HEK293 (cell line): Measurements from ENCODE around the gene FAM32A.
"Not testable (repeated sequence)": the region's sequence is repeated elsewhere in the genome, so short reads cannot be mapped to it uniquely, and the experiment has no call there.

ENCODE experiments used
- CTCF ChIA-PET: fragments of 350-600 bp; formaldehyde crosslinking; extraction: SDS; loops from one replicate; lab custom pipeline; 2021; ENCODE audit warnings: antibody characterized with exemption; lab: Yijun Ruan, JAX
- POLR2A ChIA-PET: fragments of 300-600 bp; formaldehyde crosslinking; extraction: SDS; loops from one replicate; lab custom pipeline; 2020; ENCODE audit warnings: antibody characterized with exemption, inconsistent platforms; lab: Yijun Ruan, JAX
- H3K27ac ChIP-seq: fragments of 200-500 bp; sonication (Bioruptor generic); 2 replicates; pipeline ENCODE4 v1.5.1; 2014; ENCODE audit warnings: low read depth, low read length, control low read depth, inconsistent platforms; ENCODE audit errors: extremely low read depth
- H3K36me3 ChIP-seq, 2 experiments: fragments of 200-500 bp in 1 of 2; sonication (Bioruptor generic) in 1 of 2; 1 replicate in 1 of 2; 2 replicates in 1 of 2; pipeline ENCODE4 v1.5.1; 2014 to 2017; ENCODE audit warnings: inconsistent platforms in 2 of 2, low read length in 2 of 2; ENCODE audit not compliant: control insufficient read depth in 2 of 2, insufficient read depth in 1 of 2
- H3K4me1 ChIP-seq: fragments of 200-500 bp; sonication (Bioruptor generic); 2 replicates; pipeline ENCODE4 v1.5.1; 2014; ENCODE audit warnings: mild to moderate bottlenecking, low read length, inconsistent platforms; ENCODE audit not compliant: control insufficient read depth, insufficient read depth
- H3K4me3 ChIP-seq: 2 replicates; pipeline ENCODE4 v1.5.1; 2011; ENCODE audit warnings: low read depth, mild to moderate bottlenecking, control low read depth, low read length, moderate library complexity
- H3K9me3 ChIP-seq: fragments of 200-500 bp; sonication (Bioruptor generic); 2 replicates; pipeline ENCODE4 v1.5.1; 2014; ENCODE audit warnings: low read depth, low read length, inconsistent platforms; ENCODE audit not compliant: control insufficient read depth, insufficient read depth
- KLF10 ChIP-seq: fragments of 450-650 bp; IDR thresholded peaks from 2 replicates; pipeline ENCODE4 v1.5.1; 2018; ENCODE audit warnings: missing biosample characterization, mild to moderate bottlenecking, missing genetic modification characterization
- PRDM1 ChIP-seq: fragments of 450-650 bp; formaldehyde crosslinking; IDR thresholded peaks from 2 replicates; pipeline ENCODE4; 2016; ENCODE audit warnings: missing biosample characterization, missing genetic modification characterization
- SCRT1 ChIP-seq: fragments of 450-650 bp; formaldehyde crosslinking; IDR thresholded peaks from 2 replicates; pipeline ENCODE4 v1.5.1; 2016; ENCODE audit warnings: missing biosample characterization, missing genetic modification characterization, borderline replicate concordance
- ZBTB20 ChIP-seq: fragments of 450-650 bp; formaldehyde crosslinking; IDR thresholded peaks from 2 replicates; pipeline ENCODE4 v1.5.1; 2016; ENCODE audit warnings: missing biosample characterization, missing genetic modification characterization
- ZBTB21 ChIP-seq: fragments of 450-650 bp; formaldehyde crosslinking; IDR thresholded peaks from 2 replicates; pipeline ENCODE4 v1.5.1; 2017; ENCODE audit warnings: missing biosample characterization, missing genetic modification characterization
- ZNF175 ChIP-seq: fragments of 450-650 bp; formaldehyde crosslinking; IDR thresholded peaks from 2 replicates; pipeline ENCODE4 v1.5.1; 2016; ENCODE audit warnings: missing biosample characterization, missing genetic modification characterization
- ZNF19 ChIP-seq: fragments of 450-650 bp; formaldehyde crosslinking; IDR thresholded peaks from 2 replicates; pipeline ENCODE4; 2016; ENCODE audit warnings: missing biosample characterization, missing genetic modification characterization, low read depth
- ZNF2 ChIP-seq: fragments of 450-650 bp; formaldehyde crosslinking; IDR thresholded peaks from 2 replicates; pipeline ENCODE4 v1.5.1; 2016; ENCODE audit warnings: missing biosample characterization, missing genetic modification characterization
- ZNF335 ChIP-seq: fragments of 450-650 bp; formaldehyde crosslinking; conservative IDR thresholded peaks from 2 replicates; pipeline ENCODE4 v1.5.1; 2016; ENCODE audit warnings: missing biosample characterization, missing genetic modification characterization
- ZNF394 ChIP-seq: fragments of 450-650 bp; formaldehyde crosslinking; IDR thresholded peaks from 2 replicates; pipeline ENCODE4 v1.5.1; 2016; ENCODE audit warnings: missing biosample characterization, missing genetic modification characterization, mild to moderate bottlenecking, moderate library complexity, borderline replicate concordance
- ZNF529 ChIP-seq: fragments of 450-650 bp; formaldehyde crosslinking; IDR thresholded peaks from 2 replicates; pipeline ENCODE4 v1.5.1; 2017; ENCODE audit warnings: missing genetic modification characterization, missing biosample characterization; ENCODE audit not compliant: insufficient replicate concordance
- ZNF549 ChIP-seq: fragments of 450-650 bp; IDR thresholded peaks from 2 replicates; pipeline ENCODE4 v1.5.1; 2018; ENCODE audit warnings: missing biosample characterization, missing genetic modification characterization, mild to moderate bottlenecking, inconsistent platforms, moderate library complexity
- ZNF571 ChIP-seq: fragments of 450-650 bp; formaldehyde crosslinking; IDR thresholded peaks from 2 replicates; pipeline ENCODE4 v1.5.0; 2017; ENCODE audit warnings: missing biosample characterization, missing genetic modification characterization
- ZNF610 ChIP-seq: fragments of 450-650 bp; formaldehyde crosslinking; IDR thresholded peaks from 2 replicates; pipeline ENCODE4 v1.5.1; 2016; ENCODE audit warnings: missing biosample characterization, missing genetic modification characterization, borderline replicate concordance
- ZNF623 ChIP-seq: fragments of 450-650 bp; formaldehyde crosslinking; IDR thresholded peaks from 2 replicates; pipeline ENCODE4 v1.5.1; 2016; ENCODE audit warnings: missing biosample characterization, missing genetic modification characterization
- ZNF747 ChIP-seq: fragments of 450-650 bp; formaldehyde crosslinking; IDR thresholded peaks from 2 replicates; pipeline ENCODE4 v1.5.1; 2016; ENCODE audit warnings: missing biosample characterization, missing genetic modification characterization
- TF ChIP-seq, protein P1 (sequence below): fragments of 450-650 bp; formaldehyde crosslinking; optimal IDR thresholded peaks from 2 replicates; pipeline ENCODE3; 2016; ENCODE audit warnings: missing biosample characterization, mild to moderate bottlenecking, missing genetic modification characterization
- TF ChIP-seq, protein P2 (sequence below): fragments of 450-650 bp; formaldehyde crosslinking; IDR thresholded peaks from 2 replicates; pipeline ENCODE4 v1.5.1; 2016; ENCODE audit warnings: missing biosample characterization, missing genetic modification characterization
- TF ChIP-seq, protein P3 (sequence below): fragments of 450-650 bp; formaldehyde crosslinking; IDR thresholded peaks from 2 replicates; pipeline ENCODE4 v1.5.1; 2016; ENCODE audit warnings: missing biosample characterization, missing genetic modification characterization, low read depth

The FAM32A gene

GRCh38 chr19:16175954-16176353 is 9.3 kb upstream of the FAM32A start (continued):
- TF ChIP-seq, protein P1, sequence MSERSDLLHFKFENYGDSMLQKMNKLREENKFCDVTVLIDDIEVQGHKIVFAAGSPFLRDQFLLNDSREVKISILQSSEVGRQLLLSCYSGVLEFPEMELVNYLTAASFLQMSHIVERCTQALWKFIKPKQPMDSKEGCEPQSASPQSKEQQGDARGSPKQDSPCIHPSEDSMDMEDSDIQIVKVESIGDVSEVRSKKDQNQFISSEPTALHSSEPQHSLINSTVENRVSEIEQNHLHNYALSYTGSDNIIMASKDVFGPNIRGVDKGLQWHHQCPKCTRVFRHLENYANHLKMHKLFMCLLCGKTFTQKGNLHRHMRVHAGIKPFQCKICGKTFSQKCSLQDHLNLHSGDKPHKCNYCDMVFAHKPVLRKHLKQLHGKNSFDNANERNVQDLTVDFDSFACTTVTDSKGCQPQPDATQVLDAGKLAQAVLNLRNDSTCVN (tag by site-specific recombination) = no peak
- no peak for TF ChIP-seq SCRT1 (tag by site-specific recombination)
- TF ChIP-seq ZNF549 (tag by site-specific recombination) = no peak
- no peak for TF ChIP-seq ZNF394
- no peak for TF ChIP-seq ZBTB20 (tag by site-specific recombination)
- TF ChIP-seq ZBTB21 (tag by site-specific recombination) = no peak
- TF ChIP-seq ZNF610 (tag by site-specific recombination) = no peak
- TF ChIP-seq ZNF19 (tag by site-specific recombination) = no peak
- TF ChIP-seq ZNF529 (tag by site-specific recombination) = no peak
- TF ChIP-seq, protein P2, sequence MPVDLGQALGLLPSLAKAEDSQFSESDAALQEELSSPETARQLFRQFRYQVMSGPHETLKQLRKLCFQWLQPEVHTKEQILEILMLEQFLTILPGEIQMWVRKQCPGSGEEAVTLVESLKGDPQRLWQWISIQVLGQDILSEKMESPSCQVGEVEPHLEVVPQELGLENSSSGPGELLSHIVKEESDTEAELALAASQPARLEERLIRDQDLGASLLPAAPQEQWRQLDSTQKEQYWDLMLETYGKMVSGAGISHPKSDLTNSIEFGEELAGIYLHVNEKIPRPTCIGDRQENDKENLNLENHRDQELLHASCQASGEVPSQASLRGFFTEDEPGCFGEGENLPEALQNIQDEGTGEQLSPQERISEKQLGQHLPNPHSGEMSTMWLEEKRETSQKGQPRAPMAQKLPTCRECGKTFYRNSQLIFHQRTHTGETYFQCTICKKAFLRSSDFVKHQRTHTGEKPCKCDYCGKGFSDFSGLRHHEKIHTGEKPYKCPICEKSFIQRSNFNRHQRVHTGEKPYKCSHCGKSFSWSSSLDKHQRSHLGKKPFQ (tag by site-specific recombination) = no peak
- TF ChIP-seq ZNF2 (tag by site-specific recombination) = no peak

- CTCF ChIA-PET = interaction anchor here (0.7 kb wide), 1 partner anchor 1091 kb away, joined by 6 read pairs; no protein-coding TSS in a partner anchor
- H3K27ac ChIP-seq, H3K9me3 ChIP-seq, POLR2A ChIA-PET, H3K4me3 ChIP-seq, H3K36me3 ChIP-seq, H3K4me1 ChIP-seq: not testable (repeated sequence)
Observed at GRCh38 chr19:16178866-16179265, 6.3 kb upstream of the FAM32A start.

DNA sequence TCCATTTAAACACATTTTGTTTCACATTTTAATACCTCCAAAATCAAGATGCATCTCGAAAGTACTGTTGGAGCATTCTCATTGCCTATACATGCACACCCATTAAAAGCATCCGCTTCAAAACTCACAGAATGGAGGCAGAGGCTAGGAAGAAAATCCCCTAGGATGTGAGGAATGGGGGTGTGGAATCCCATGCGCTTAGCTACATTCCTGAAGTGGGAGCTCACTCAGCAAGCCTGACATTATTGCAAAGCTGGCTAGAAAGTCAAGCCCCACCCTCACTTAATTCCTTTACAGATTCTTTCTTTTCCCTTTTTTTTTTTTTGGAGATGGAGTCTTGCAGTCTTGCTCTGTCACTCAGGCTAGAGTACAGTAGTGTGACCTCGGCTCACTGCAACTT is 4.6 kb upstream of the FAM32A start:
- H3K4me1 ChIP-seq = no peaks in the 10 kb centered on the region
- H3K4me3 ChIP-seq = no peak overlapping the region
- POLR2A ChIA-PET = interaction anchor here (0.7 kb wide), 2 partner anchors 33 to 1472 kb away, joined by 3 to 4 read pairs; no protein-coding TSS in a partner anchor
- no peaks in the 10 kb centered on the region for H3K9me3 ChIP-seq
- H3K36me3 ChIP-seq = no peaks in the 10 kb centered on the region
- H3K27ac ChIP-seq = no peak overlapping the region
- TF ChIP-seq ZNF747 (tag by site-specific recombination) = no peak
- TF ChIP-seq PRDM1 = 0 out of 2 replicates have a peak, but pooled peaks have one; percentile 12
- CTCF ChIA-PET = interaction anchor here (0.6 to 2.1 kb wide), 9 partner anchors 12 to 273 kb away, joined by 3 to 17 read pairs (median 4); no protein-coding TSS in a partner anchor

- POLR2A ChIA-PET = interaction anchor here (0.5 to 1.9 kb wide), 7 partner anchors 10 to 732 kb away, joined by 3 to 27 read pairs (median 7); partner anchors contain the start of genes AP1M1, RAB8A and TPM4
- Histone ChIP-seq H3K4me3 (peak overlapping the region; percentile 39), H3K36me3 (peaks cover 0 to 25% of the 10 kb centered on the region in 2 experiments; a peak in 2 of 3 replicates), H3K9me3 (no peaks in the 10 kb centered on the region), H3K4me1 (no peaks in the 10 kb centered on the region), H3K27ac (no peak overlapping the region)
- TF ChIP-seq ZNF335 (tag by site-specific recombination) (peak; percentile 81), ZNF571 (no peak), ZNF175 (tag by site-specific recombination) (no peak), ZNF623 (tag by site-specific recombination) (no peak), KLF10 (tag by site-specific recombination) (0 out of 2 replicates have a peak, but pooled peaks have one; percentile 33)
- TF ChIP-seq, protein P3, sequence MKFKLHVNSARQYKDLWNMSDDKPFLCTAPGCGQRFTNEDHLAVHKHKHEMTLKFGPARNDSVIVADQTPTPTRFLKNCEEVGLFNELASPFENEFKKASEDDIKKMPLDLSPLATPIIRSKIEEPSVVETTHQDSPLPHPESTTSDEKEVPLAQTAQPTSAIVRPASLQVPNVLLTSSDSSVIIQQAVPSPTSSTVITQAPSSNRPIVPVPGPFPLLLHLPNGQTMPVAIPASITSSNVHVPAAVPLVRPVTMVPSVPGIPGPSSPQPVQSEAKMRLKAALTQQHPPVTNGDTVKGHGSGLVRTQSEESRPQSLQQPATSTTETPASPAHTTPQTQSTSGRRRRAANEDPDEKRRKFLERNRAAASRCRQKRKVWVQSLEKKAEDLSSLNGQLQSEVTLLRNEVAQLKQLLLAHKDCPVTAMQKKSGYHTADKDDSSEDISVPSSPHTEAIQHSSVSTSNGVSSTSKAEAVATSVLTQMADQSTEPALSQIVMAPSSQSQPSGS (tag by site-specific recombination) = no peak
- CTCF ChIA-PET = interaction anchor here (0.6 to 2.0 kb wide), 13 partner anchors 13 to 850 kb away, joined by 3 to 18 read pairs (median 4); partner anchors contain the start of gene AP1M1
Observed at GRCh38 chr19:16184665-16185122, 516 bp upstream of the FAM32A start.
